Upper lobe of left lung (tissue), 4 donors: ENCODE data around the gene MSH3.

Experiments
- CTCF ChIP-seq, 6 experiments: fragments of 450-650 bp in 4 of 6; fragments of 200-600 bp in 2 of 6; sonication (generic) in 2 of 6; IDR thresholded peaks; one replicate each; pipeline ENCODE4 v1.5.1; 2016 to 2019; ENCODE audit warnings: antibody characterized with exemption in 6 of 6
- EP300 ChIP-seq, 4 donors: sonication (generic); formaldehyde crosslinking; IDR thresholded peaks; one replicate each; pipeline ENCODE4 v1.5.1; 2017; ENCODE audit warnings: antibody characterized with exemption in 4 of 4, control low read depth in 2 of 4
- POLR2AphosphoS5 ChIP-seq, 2 donors: sonication (generic); formaldehyde crosslinking; IDR thresholded peaks; one replicate each; pipeline ENCODE4 v1.5.1; 2017; ENCODE audit warnings: antibody characterized with exemption in 2 of 2

DNA sequence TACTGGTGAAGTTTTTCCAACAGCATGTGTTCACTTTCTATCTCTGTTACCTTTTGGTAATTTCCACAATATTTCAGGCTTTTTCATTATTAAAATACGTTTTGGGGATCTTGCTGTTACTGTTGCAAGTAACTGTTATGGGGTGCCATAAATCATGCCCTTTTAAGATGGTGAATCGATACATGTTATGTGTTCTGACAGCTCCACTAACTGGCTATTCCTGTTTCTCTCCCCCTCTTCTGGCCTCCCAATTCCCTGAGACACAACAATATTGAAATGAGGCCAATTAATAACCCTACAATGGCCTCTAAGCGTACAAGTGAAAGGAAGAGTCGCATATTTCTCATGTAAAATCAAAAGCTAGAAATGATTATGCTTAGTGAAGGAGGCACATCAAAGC, 13.1 kb upstream of the MSH3 start:
- TF ChIP-seq CTCF (IDR thresholded peaks at IDR 0.05) = no peak
- no peak for TF ChIP-seq EP300 (IDR thresholded peaks at IDR 0.05)
- TF ChIP-seq POLR2AphosphoS5 (IDR thresholded peaks at IDR 0.05) = no peak
